ENCODE results near the gene POFUT2. TPM values are rescaled to one million over a fixed set of nuclear protein-coding genes. Genes with fewer than 3 reads are reported as not detected.

Gene POFUT2
- total RNA-seq, 4 donors from 2014 or later = 8.3 to 19.8 (median 17.0) TPM

- TF ChIP-seq CTCF (IDR thresholded peaks at IDR 0.05; ENCODE audit: low read depth) = no peak
Observed at GRCh38 chr21:45300786-45301520, 13.3 kb upstream of the POFUT2 start.

GRCh38 chr21:45299864-45300785, 12.4 kb upstream of the POFUT2 start:
- no peak for TF ChIP-seq CTCF (IDR thresholded peaks at IDR 0.05; ENCODE audit: low read depth)

- no peak for TF ChIP-seq CTCF (IDR thresholded peaks at IDR 0.05; ENCODE audit: low read depth)
Observed at GRCh38 chr21:45299026-45299863, 11.6 kb upstream of the POFUT2 start.

- TF ChIP-seq CTCF (IDR thresholded peaks at IDR 0.05; ENCODE audit: low read depth) = no peak
Observed at GRCh38 chr21:45297869-45298268, 10.2 kb upstream of the POFUT2 start.

- TF ChIP-seq CTCF (IDR thresholded peaks at IDR 0.05; ENCODE audit: low read depth) = no peak
Observed at GRCh38 chr21:45297329-45297728, 9.6 kb upstream of the POFUT2 start.

- no peak for TF ChIP-seq CTCF (IDR thresholded peaks at IDR 0.05; ENCODE audit: low read depth)
Observed at GRCh38 chr21:45296638-45297037, 8.9 kb upstream of the POFUT2 start.

All from subcutaneous adipose tissue (tissue), 4 donors.